ENCODE data around the gene ELP5. TPM values are rescaled to one million over a fixed set of nuclear protein-coding genes. Genes with fewer than 3 reads are reported as not detected.
A peak's percentile ranks its signal among the peaks of the same experiment; 100 is the strongest.

ELP5 gene
- total RNA-seq (10 to 100 TPM; 26.5 to 46.6 TPM), polyA plus RNA-seq (ENCODE audit: insufficient read length in 6 of 6) (10 to 100 TPM; 36.6 to 49.7 (median 42.9) TPM)
- long read RNA-seq, donor 1, transcript ELP5-204 (8 exons, 1,423 nt): major isoform, 13 of 25 reads
- long read RNA-seq, donor 1, partial matches to known transcripts: 0 of 25 reads
- long read RNA-seq, donor 1, other reads (novel, unspliced or antisense): 0 of 25 reads
- long read RNA-seq, donor 2, transcript ELP5-204 (8 exons, 1,423 nt): major isoform, 15 of 76 reads
- long read RNA-seq, donor 2, transcript ELP5-210 (4 exons, 687 nt): minor isoform, 14 of 76 reads
- long read RNA-seq, donor 2, partial matches to known transcripts: 39 of 76 reads
- long read RNA-seq, donor 2, other reads (novel, unspliced or antisense): 0 of 76 reads
- long read RNA-seq, donor 3, transcript ELP5-204 (8 exons, 1,423 nt): major isoform, 17 of 22 reads
- long read RNA-seq, donor 3, partial matches to known transcripts: 0 of 22 reads
- long read RNA-seq, donor 3, other reads (novel, unspliced or antisense): 0 of 22 reads
- long read RNA-seq, donor 4, transcript ELP5-210 (4 exons, 687 nt): major isoform, 29 of 47 reads
- long read RNA-seq, donor 4, transcript ELP5-204 (8 exons, 1,423 nt): minor isoform, 9 of 47 reads
- long read RNA-seq, donor 4, partial matches to known transcripts: 0 of 47 reads
- long read RNA-seq, donor 4, other reads (novel, unspliced or antisense): 5 of 47 reads
- long read RNA-seq, donor 5, transcript ELP5-210 (4 exons, 687 nt): minor isoform, 9 of 65 reads
- long read RNA-seq, donor 5, transcript ELP5-204 (8 exons, 1,423 nt): major isoform, 16 of 65 reads
- long read RNA-seq, donor 5, partial matches to known transcripts: 8 of 65 reads
- long read RNA-seq, donor 5, other reads (novel, unspliced or antisense): 28 of 65 reads
- long read RNA-seq, donor 6, transcript ELP5-204 (8 exons, 1,423 nt): minor isoform, 9 of 63 reads
- long read RNA-seq, donor 6, transcript ELP5-210 (4 exons, 687 nt): major isoform, 37 of 63 reads
- long read RNA-seq, donor 6, partial matches to known transcripts: 12 of 63 reads
- long read RNA-seq, donor 6, other reads (novel, unspliced or antisense): 0 of 63 reads
- long read RNA-seq, donor 7, transcript ELP5-204 (8 exons, 1,423 nt): major isoform, 8 of 14 reads
- long read RNA-seq, donor 7, partial matches to known transcripts: 0 of 14 reads
- long read RNA-seq, donor 7, other reads (novel, unspliced or antisense): 0 of 14 reads
- long read RNA-seq, donor 8, transcript ELP5-204 (8 exons, 1,423 nt): major isoform, 8 of 65 reads
- long read RNA-seq, donor 8, transcript ELP5-214 (6 exons, 2,209 nt): minor isoform, 6 of 65 reads
- long read RNA-seq, donor 8, partial matches to known transcripts: 34 of 65 reads
- long read RNA-seq, donor 8, other reads (novel, unspliced or antisense): 12 of 65 reads
- long read RNA-seq, donor 9: 0 reads
- long read RNA-seq, donor 10, transcript ELP5-204 (8 exons, 1,423 nt): major isoform, 22 of 30 reads
- long read RNA-seq, donor 10, partial matches to known transcripts: 0 of 30 reads
- long read RNA-seq, donor 10, other reads (novel, unspliced or antisense): 5 of 30 reads
- long read RNA-seq, donor 11: 0 reads
- long read RNA-seq, donor 12, transcript ELP5-204 (8 exons, 1,423 nt): major isoform, 12 of 15 reads
- long read RNA-seq, donor 12, partial matches to known transcripts: 0 of 15 reads
- long read RNA-seq, donor 12, other reads (novel, unspliced or antisense): 0 of 15 reads

GRCh38 chr17:7252176-7253043 is at the start of gene ELP5:
ELP5 (plus strand) TSS chr17:7252215; CDS start chr17:7252551, 336 bp downstream.
- no peaks in the 10 kb centered on the region for H3K9me3 ChIP-seq
- no peak for TF ChIP-seq CTCF (IDR thresholded peaks at IDR 0.05)
- H3K36me3 ChIP-seq: peaks cover 0 to 35% of the 10 kb centered on the region in 2 donors
- intact Hi-C loops (cut with DNase I): no loop called here
- peaks cover 18 to 46% of the 10 kb centered on the region in 2 donors for H3K4me1 ChIP-seq
- no peaks in the 10 kb centered on the region for H3K27me3 ChIP-seq
- peak within 1 kb of the TSS; percentile 83 to 95 for H3K4me3 ChIP-seq
- peak; percentile 94 to 98 (median 96) for DNase-seq
- peak within 1 kb of the TSS; percentile 99 to 100 for H3K27ac ChIP-seq
- peak; percentile 81 for ATAC-seq

- intact Hi-C loops (cut with DNase I): no loop called here
- no peaks in the 10 kb centered on the region for H3K27me3 ChIP-seq
- TF ChIP-seq CTCF (IDR thresholded peaks at IDR 0.05): no peak
- H3K27ac ChIP-seq: no peak overlapping the region
- H3K4me1 ChIP-seq: peaks cover 0 to 11% of the 10 kb centered on the region in 2 donors
- H3K9me3 ChIP-seq: no peaks in the 10 kb centered on the region
- no peak overlapping the region for H3K4me3 ChIP-seq
- ATAC-seq: no peak
- peaks cover 0 to 29% of the 10 kb centered on the region in 2 donors for H3K36me3 ChIP-seq
- DNase-seq: no peak
Observed at GRCh38 chr17:7203391-7203790, 48.6 kb upstream of the ELP5 start.

GRCh38 chr17:7204336-7204735 is 47.7 kb upstream of the ELP5 start:
- TF ChIP-seq CTCF (IDR thresholded peaks at IDR 0.05): no peak
- Histone ChIP-seq H3K27ac (peak overlapping the region in 1 of 2 donors; percentile 41), H3K27me3 (no peaks in the 10 kb centered on the region), H3K9me3 (no peaks in the 10 kb centered on the region), H3K4me1 (peaks cover 0 to 11% of the 10 kb centered on the region in 2 donors), H3K4me3 (peak overlapping the region in 1 of 2 donors; percentile 43), H3K36me3 (peaks cover 0 to 29% of the 10 kb centered on the region in 2 donors)
- ATAC-seq (peak; percentile 3), DNase-seq (no peak)
- intact Hi-C loops (cut with DNase I): no loop called here

Measured in left lung (tissue), 14 donors.